Endothelial cell of hepatic sinusoid (primary cell): ENCODE data around the gene MAP3K7CL.

ENCODE experiments used
- in situ Hi-C: cut with HindIII; loops from 2 replicates; pipeline ENCODE4 v1.10.0; 2017; ENCODE audit warnings: low sequenced_read_pairs

The MAP3K7CL gene

DNA sequence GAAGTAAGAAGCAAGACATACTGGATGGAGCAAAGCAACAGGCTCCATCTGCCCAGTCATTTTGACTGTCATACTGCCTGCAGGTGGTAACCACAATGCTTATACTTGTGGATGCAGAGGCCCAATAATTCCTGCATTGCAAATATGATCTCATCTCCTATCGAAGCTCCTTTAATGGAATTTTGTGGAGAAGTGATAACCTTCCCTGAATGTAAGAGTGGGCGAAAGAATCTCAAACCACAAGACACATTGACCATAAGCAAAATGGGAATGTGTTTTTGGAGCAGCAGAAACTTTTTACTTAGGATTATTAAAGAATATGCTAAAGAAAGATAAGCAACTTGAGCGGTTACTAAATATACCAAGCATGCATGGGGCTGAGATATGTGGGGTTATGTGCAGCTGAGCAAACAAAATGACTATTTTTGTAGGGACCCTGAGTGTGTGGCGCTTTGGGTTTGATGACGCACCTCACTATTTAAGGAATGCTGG is 90.9 kb downstream of the MAP3K7CL start:
- in situ Hi-C loops, result loop anchor here (10.0 kb wide), 1 partner anchor 64 kb away; no protein-coding TSS in a partner anchor

DNA sequence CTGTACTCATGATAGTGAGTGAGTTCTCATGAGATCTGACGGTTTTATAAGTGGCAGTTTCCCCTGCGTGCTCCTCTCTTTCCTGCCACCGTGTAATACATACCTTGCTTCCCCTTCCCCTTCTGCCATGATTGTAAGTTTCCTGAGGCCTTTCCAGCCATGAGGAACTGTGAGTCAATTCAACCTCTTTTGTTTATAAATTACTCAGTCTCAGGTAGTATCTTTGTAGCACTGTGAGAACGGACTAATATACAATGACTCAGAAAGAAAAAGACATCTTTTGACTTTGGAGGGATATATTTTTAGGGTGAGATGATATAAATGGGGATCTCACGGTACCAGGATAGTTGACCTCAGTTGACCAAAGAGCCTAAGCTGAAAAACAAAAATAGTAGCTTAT is 93.6 kb downstream of the MAP3K7CL start:
- in situ Hi-C loops, result loop anchor here (10.0 kb wide), 1 partner anchor 61 kb away; no protein-coding TSS in a partner anchor
